Non-pigmented ciliary epithelial cell (primary cell): ENCODE measurements around the gene CALHM2.
"Not testable (repeated sequence)": the region's sequence is repeated elsewhere in the genome, so short reads cannot be mapped to it uniquely, and the experiment has no call there.

Experiments
- DNase-seq: peaks from one replicate; pipeline ENCODE4 v3.0.0-alpha.2; 2010; ENCODE audit warnings: low read depth

CALHM2 gene, protein sequence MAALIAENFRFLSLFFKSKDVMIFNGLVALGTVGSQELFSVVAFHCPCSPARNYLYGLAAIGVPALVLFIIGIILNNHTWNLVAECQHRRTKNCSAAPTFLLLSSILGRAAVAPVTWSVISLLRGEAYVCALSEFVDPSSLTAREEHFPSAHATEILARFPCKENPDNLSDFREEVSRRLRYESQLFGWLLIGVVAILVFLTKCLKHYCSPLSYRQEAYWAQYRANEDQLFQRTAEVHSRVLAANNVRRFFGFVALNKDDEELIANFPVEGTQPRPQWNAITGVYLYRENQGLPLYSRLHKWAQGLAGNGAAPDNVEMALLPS

DNA sequence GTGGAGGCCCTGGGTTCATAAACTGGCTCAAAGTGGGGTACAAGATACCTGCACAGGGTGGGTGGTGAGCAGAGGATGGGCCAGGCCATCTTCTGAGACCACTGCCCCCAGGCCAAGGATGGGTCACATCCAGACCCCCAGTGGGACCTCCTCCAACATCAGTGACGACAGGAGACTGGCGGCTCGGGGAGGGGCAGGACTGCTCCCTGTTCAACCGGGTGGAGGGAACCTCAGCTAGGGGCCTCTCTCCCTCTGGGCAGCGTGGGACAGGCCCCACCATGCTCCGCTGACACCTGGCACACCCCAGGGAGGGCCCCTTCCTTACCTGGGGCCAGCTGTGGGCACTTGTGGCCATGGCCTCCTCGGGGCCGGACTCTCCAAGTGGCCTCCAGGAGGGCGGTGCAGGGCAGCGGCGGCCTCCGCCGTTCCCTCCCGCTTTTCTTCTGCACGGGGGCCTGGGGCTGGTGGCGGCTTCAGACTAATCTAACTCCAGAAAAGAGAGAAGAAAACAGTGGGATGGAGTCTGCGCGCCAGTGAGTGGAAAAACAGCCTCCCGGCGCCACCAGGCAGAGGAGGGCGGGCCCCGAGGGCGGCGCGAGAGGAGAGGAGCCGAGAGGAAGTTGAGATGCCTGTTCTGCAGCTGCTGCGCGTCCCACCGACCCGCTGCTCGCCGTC, at the start of gene CALHM2:
TSS of gene CALHM2 (minus strand) at position 540 of the 675 bp plus-strand sequence. CDS start 2,429 bp downstream, outside the sequence.
- DNase-seq = no peak

- no peak for DNase-seq
Measured at GRCh38 chr10:103501186-103501585, 49.0 kb upstream of the CALHM2 start.

- no peak for DNase-seq
Measured at GRCh38 chr10:103500481-103500880, 48.3 kb upstream of the CALHM2 start.

DNA sequence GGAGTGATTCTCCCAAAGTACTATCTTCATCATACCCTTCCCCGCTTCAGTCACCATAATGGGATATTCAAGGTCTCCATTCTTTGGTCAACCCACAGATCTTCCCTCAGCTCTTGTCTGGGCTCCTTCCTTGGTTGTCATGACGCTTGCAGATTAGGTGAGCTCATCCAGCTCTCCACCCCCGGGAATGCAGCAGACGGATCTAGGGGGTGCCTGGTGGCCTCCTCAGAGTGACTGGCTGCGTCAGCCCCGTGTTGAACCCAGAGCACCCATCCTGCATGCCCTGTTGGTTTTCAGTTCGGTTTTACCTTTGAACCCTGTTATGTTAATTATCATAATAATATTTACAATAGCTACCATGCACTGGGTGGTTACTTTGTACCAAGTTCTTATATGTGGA, 47.7 kb upstream of the CALHM2 start:
- DNase-seq = no peak

GRCh38 chr10:103498936-103499638, 46.9 kb upstream of the CALHM2 start:
- no peak for DNase-seq

- DNase-seq = no peak
Measured at GRCh38 chr10:103497161-103497915, 45.2 kb upstream of the CALHM2 start.

GRCh38 chr10:103495321-103495720, 43.2 kb upstream of the CALHM2 start:
- DNase-seq = no peak

GRCh38 chr10:103493916-103494877, 42.0 kb upstream of the CALHM2 start:
- DNase-seq = no peak

GRCh38 chr10:103493362-103493915, 41.3 kb upstream of the CALHM2 start, which contains the start of gene NEURL1:
NEURL1 (plus strand) TSS chr10:103493705; CDS start chr10:103494388, 683 bp downstream.
- no peak for DNase-seq

DNA sequence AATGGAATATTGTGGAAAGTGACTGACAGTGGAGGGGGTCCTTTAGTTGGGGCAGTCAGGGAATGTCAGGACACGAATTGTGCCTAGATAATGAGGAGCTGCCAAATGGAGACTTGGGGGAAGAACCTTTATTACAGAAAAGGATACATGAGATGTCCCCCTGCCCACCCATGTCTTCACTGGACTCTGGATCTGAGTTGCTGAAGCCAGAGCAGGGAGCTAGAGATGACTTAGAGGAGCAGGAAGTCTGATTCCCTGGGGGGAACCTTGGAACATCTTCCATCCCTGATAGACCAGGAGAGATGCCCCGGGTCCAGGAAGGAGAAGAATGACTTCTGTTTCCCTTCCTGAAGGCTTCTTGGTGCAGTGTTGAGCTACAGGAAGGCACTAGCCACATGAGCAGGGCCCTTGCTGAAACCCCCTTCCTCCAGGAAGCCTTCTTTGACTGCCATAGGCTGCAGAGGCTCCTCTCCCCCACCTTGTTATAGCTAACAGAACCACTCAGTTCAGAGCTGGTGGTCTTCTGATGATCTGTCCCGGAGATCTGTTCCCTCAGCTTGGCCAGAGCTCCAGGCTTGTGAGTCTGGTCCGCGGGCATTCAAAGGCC, 40.6 kb upstream of the CALHM2 start:
- no peak for DNase-seq

DNA sequence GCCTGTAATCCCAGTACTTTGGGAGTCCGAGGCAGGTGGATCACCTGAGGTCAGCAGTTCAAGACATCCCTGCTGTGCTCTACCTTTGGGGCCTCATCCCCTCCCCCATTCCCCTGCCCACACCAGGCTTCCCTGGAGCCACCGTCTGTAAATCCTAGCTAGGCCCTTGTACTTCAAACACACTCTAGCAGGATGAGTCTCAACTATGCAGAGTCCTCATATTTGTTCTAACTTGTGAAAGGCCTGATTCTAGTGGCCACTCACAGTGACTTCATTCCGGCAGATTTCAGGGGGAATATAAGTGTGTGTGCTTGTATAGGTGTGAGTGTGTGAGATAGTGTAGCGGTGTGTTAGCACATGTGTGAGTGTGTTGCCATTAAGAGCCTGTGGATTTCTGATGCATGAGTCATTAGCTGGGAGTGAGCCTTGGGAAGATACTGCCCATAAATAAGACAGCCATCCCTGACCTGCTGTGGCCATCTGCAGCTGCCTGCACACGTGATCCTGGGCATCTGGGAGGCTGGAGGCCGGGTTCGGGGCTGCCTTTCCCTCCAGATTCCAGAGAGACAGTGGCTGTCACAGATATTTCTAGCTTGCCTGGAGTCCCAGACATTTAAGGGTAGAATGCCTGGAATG, 39.7 kb upstream of the CALHM2 start:
- DNase-seq = peak; percentile 83

- DNase-seq = no peak
Measured at GRCh38 chr10:103490986-103491314, 38.8 kb upstream of the CALHM2 start.

DNA sequence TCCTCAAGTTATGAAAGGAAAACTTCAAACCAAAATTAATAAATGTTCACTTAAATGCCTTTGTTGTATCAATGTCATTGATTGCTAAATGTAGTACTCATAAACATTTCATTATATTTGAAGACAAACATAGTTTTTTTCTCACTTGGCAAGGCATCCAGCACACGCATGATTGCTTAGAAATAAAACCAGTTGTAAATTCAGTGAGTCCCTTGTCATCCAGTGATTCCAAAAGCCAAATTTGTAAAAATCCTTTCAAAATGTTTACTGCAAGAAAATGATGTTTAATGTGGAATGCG, 35.2 kb upstream of the CALHM2 start:
- no peak for DNase-seq

GRCh38 chr10:103486635-103487409, 34.7 kb upstream of the CALHM2 start:
- not testable (repeated sequence) for DNase-seq

DNA sequence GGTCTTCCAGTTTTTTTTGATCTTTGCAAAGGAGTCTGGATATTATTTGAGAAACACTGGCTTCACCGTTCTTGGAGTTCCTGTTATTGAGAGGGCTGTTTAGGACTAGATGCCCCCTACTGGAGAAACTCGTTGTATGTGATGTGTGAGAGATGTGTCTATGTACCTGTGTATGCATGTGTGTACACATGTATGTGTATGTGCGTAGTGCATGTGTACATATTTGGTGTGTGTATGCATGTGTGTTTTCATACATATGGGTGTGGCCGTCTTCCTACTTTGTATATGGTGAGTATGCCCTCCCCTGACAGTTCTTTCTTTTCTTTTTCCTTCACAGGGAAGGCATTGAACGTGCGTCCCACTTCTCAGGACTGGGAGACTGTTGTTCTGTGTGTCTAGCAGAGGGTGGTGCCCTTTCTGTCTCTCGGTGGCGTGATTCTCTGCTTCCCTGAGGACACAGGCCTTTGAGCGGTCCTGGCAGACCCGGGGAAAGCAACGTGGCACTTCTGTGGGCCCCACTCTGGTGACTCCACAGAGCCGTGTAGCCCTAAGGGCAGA, 29.9 kb upstream of the CALHM2 start:
- DNase-seq = no peak

DNA sequence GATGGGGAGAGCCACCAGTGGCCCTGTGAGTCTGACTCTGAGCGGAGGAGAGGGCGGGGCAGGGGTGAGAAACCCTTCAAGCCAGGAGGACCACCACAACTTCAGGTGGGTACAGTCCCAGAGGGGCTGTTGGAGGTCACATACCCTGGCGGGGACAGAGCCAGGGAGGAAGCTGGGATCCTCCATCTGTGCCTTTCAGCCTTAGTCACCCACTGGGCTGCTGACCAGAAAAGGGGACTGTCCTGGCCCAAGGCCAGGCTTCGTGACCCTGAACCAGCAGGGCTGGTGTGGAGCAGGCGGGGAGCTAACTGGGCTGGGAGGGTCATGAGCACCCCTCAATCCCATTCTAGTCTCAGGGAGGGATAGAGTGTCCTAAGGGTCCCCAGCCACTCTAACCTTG, 28.4 kb upstream of the CALHM2 start:
- no peak for DNase-seq

GRCh38 chr10:103479135-103479534, 27.0 kb upstream of the CALHM2 start, which contains the start of gene CALHM3:
CALHM3 (minus strand) TSS chr10:103479240; CDS start chr10:103479032, 208 bp downstream.
- DNase-seq = no peak

GRCh38 chr10:103478671-103479070, 26.5 kb upstream of the CALHM2 start:
- no peak for DNase-seq
